GM19099 (cell line): ENCODE measurements around the gene GLMP.

Experiments used
- POLR2A ChIP-seq: IDR thresholded peaks from 3 replicates; pipeline ENCODE4 v1.6.1; 2011; ENCODE audit warnings: low read depth; ENCODE audit not compliant: insufficient read length; ENCODE audit errors: extremely low read depth

The GLMP gene

GRCh38 chr1:156276532-156276931, 18.9 kb downstream of the GLMP start:
- TF ChIP-seq POLR2A, result no peak

GRCh38 chr1:156270314-156270713, 25.2 kb downstream of the GLMP start:
- no peak for TF ChIP-seq POLR2A

- TF ChIP-seq POLR2A, result no peak
These were observed 27.1 kb downstream of the GLMP start for GRCh38 chr1:156268336-156268735.

- TF ChIP-seq POLR2A, result no peak
These were observed 29.4 kb downstream of the GLMP start for GRCh38 chr1:156266051-156266450.

- no peak for TF ChIP-seq POLR2A
These were observed 32.2 kb downstream of the GLMP start for GRCh38 chr1:156263288-156263655.

GRCh38 chr1:156262461-156263287, 32.8 kb downstream of the GLMP start:
- TF ChIP-seq POLR2A, result no peak

- no peak for TF ChIP-seq POLR2A
These were observed 34.6 kb downstream of the GLMP start for GRCh38 chr1:156260896-156261295.

GRCh38 chr1:156259805-156260204, 35.7 kb downstream of the GLMP start:
- TF ChIP-seq POLR2A, result no peak

- no peak for TF ChIP-seq POLR2A
These were observed 36.6 kb downstream of the GLMP start for GRCh38 chr1:156258859-156259258.

- no peak for TF ChIP-seq POLR2A
These were observed 37.8 kb downstream of the GLMP start for GRCh38 chr1:156257711-156258110.

GRCh38 chr1:156253634-156254033, 41.8 kb downstream of the GLMP start:
- TF ChIP-seq POLR2A, result no peak

GRCh38 chr1:156251527-156251926, 44.0 kb downstream of the GLMP start:
- no peak for TF ChIP-seq POLR2A

- TF ChIP-seq POLR2A, result no peak
These were observed 45.9 kb downstream of the GLMP start for GRCh38 chr1:156249593-156249992.

- no peak for TF ChIP-seq POLR2A
These were observed 47.2 kb downstream of the GLMP start for GRCh38 chr1:156248323-156248683.

GRCh38 chr1:156247460-156248322, 47.8 kb downstream of the GLMP start, which contains the start of gene PAQR6:
Gene PAQR6, minus strand, starts transcription at chr1:156248056. Its CDS starts 1,325 bp downstream, at chr1:156246731.
- no peak for TF ChIP-seq POLR2A
